GM19328 (cell line): ENCODE results near the gene MAGEA12.
"Not testable (repeated sequence)": the region's sequence is repeated elsewhere in the genome, so short reads cannot be mapped to it uniquely, and the experiment has no call there.

Experiments used
- ATAC-seq: cut with Tn5 transposase; IDR thresholded peaks from one replicate; pipeline ENCODE4 v1.9.1; 2021; ENCODE audit warnings: mild to moderate bottlenecking, moderate library complexity; ENCODE audit not compliant: unreplicated experiment

MAGEA12 gene, protein sequence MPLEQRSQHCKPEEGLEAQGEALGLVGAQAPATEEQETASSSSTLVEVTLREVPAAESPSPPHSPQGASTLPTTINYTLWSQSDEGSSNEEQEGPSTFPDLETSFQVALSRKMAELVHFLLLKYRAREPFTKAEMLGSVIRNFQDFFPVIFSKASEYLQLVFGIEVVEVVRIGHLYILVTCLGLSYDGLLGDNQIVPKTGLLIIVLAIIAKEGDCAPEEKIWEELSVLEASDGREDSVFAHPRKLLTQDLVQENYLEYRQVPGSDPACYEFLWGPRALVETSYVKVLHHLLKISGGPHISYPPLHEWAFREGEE

DNA sequence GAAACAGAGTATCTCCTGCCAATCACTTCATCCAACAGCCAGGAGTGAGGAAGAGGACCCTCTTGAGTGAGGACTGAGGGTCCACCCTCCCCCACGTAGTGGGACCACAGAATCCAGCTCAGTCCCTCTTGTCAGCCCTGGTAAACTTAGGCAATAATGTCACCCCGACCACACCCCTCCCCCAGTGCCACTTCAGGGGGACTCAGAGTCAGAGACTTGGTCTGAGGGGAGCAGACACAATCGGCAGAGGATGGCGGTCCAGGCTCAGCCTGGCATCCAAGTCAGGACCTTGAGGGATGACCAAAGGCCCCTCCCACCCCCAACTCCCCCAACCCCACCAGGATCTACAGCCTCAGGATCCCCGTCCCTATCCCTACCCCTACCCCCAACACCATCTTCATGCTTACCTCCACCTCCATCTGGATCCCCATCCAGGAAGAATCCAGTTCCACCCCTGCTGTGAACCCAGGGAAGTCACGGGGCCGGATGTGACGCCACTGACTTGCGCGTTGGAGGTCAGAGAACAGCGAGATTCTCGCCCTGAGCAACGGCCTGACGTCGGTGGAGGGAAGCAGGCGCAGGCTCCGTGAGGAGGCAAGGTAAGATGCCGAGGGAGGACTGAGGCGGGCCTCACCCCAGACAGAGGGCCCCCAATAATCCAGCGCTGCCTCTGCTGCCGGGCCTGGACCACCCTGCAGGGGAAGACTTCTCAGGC lies at the start of gene MAGEA12, which contains the start of gene CSAG1:
Gene MAGEA12 (plus strand): TSS at position 497 of the 715 bp plus-strand sequence. CDS start 2,405 bp downstream, outside the sequence.
Gene CSAG1 (minus strand): TSS at position 461 of the 715 bp plus-strand sequence. CDS start 1,261 bp downstream, outside the sequence.
- no peak for ATAC-seq

DNA sequence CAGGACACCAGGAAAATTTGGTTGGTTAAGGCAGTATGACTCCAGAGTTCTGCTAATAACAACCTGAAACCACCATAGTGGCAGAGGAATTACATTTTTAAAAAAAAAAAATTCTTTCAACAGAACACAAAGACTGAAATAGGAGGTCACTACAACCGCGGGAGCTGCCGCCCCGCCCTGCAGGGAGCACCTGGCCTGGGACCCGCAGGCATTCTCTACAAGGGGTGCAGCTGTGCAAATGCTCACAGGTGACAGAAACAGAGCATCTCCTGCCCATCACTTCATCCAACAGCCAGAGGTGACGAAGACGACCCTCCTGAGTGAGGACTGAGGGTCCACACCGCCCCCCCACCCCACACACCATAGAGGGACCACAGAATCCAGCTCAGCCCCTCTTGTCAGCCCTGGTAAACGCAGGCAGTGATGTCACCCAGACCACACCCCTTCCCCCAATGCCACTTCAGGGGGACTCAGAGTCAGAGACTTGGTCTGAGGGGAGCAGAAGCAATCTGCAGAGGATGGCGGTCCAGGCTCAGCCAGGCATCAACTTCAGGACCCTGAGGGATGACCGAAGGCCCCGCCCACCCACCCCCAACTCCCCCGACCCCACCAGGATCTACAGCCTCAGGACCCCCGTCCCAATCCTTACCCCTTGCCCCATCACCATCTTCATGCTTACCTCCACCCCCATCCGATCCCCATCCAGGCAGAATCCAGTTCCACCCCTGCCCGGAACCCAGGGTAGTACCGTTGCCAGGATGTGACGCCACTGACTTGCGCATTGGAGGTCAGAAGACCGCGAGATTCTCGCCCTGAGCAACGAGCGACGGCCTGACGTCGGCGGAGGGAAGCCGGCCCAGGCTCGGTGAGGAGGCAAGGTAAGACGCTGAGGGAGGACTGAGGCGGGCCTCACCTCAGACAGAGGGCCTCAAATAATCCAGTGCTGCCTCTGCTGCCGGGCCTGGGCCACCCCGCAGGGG lies 35.3 kb upstream of the MAGEA12 start, which contains the start of gene MAGEA3:
Gene MAGEA3 (plus strand): TSS at position 843 of the 980 bp plus-strand sequence. CDS start 2,039 bp downstream, outside the sequence.
- ATAC-seq = not testable (repeated sequence)

DNA sequence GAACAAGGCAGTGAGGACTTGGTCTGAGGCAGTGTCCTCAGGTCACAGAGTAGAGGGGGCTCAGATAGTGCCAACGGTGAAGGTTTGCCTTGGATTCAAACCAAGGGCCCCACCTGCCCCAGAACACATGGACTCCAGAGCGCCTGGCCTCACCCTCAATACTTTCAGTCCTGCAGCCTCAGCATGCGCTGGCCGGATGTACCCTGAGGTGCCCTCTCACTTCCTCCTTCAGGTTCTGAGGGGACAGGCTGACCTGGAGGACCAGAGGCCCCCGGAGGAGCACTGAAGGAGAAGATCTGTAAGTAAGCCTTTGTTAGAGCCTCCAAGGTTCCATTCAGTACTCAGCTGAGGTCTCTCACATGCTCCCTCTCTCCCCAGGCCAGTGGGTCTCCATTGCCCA lies 33.2 kb upstream of the MAGEA12 start:
- not testable (repeated sequence) for ATAC-seq

DNA sequence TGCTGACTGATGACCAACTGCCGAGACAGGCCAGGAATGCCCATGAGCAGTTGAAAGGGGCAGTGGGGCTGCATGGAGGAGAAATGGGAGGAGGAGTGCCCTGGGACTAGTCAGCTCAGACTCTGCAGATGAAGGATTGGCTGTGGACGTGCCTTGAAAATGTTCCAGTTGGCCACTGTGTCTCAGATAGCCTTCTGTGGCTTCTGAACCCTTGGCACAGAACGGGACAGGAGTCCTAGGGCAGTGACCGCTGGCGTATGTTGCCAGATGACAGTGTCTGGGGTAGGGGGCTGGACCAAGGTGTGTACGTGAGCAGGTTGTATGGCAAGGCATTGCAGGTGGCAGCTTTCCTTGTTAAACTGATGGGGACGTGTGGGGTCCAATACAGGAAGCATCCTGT lies 27.1 kb upstream of the MAGEA12 start:
- ATAC-seq = not testable (repeated sequence)

DNA sequence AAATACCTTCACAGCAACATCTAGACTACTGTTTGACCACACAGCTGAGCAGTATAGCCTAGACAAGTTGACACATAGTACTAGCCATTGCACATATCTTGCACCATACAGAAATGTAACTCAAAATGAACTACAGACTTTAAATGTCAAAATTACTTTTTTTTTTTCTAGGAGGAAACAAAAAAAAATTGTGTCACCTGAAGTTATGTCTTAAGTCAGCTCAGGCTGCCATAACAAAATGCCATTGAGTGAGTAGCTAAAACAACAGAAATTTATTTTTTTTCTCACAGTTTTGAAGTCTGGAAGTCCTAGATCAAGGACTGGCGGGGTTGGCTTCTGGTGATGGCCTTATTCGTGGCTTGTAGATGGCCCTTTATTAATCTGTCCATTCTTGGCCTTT lies 24.4 kb upstream of the MAGEA12 start, which contains the start of gene CSAG2:
Gene CSAG2 (minus strand): TSS at position 101 of the 400 bp plus-strand sequence. CDS start 161 bp downstream, outside the sequence.
- not testable (repeated sequence) for ATAC-seq

DNA sequence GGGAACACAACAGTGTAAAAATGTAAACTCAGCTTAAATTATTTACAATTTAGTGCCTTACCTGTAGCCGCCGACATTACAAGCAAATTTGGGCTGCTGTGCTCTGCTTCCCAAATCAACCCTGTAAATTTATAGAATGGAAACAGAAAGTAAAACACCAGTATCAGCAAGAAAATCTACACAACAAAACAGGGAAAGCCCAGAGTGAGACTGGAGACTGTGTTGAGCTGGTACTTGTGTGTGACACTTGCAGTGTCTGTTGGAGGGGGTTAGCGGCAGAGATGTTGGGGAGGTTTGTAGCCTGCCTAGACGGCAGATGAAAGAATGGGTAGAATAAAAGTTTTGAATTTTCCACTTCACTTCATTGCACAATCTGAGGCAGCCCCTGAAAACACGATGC lies 20.4 kb upstream of the MAGEA12 start:
- not testable (repeated sequence) for ATAC-seq

DNA sequence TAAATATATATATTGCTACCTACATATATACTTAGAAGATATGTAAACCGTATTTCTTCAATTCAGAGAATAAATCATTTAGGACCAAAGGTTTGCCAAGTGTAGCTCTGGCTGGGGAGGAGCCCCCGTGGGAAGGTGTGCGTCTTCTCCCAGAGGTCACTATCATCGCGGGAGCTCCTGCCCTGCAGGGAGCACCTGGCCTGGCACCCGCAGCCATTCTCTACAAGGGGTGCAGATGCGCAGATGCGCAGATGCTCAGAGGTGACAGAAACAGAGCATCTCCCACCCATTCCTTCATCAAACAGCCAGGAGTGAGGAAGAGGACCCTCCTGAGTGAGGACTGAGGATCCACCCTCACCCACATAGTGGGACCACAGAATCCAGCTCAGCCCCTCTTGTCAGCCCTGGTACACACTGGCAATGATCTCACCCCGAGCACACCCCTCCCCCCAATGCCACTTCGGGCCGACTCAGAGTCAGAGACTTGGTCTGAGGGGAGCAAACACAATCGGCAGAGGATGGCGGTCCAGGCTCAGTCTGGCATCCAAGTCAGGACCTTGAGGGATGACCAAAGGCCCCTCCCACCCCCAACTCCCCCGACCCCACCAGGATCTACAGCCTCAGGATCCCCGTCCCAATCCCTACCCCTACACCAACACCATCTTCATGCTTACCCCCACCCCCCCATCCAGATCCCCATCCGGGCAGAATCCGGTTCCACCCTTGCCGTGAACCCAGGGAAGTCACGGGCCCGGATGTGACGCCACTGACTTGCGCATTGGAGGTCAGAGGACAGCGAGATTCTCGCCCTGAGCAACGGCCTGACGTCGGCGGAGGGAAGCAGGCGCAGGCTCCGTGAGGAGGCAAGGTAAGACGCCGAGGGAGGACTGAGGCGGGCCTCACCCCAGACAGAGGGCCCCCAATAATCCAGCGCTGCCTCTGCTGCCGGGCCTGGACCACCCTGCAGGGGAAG lies 19.5 kb upstream of the MAGEA12 start, which contains the start of gene MAGEA2B:
Gene MAGEA2B (plus strand): TSS at position 814 of the 973 bp plus-strand sequence. CDS start 2,479 bp downstream, outside the sequence.
- not testable (repeated sequence) for ATAC-seq

DNA sequence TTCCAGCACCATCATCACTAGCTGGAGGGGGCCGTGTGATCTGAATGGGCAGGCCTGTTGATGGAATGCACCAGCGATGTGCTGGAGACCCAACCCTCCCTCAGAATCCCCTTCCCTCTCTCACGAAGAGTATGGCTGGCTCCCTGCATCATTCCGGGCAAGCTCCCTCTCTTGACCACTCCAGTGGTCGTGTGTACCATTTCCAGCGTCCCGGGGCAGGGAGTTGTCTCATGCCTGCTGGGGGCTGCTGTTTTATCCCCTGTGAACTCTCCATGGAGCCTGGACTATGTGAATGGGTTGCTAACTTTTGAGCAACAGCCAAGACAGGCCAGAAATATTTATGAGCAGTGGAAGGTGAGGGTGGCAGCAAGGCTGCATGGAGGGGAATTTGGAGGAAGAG lies 8.1 kb upstream of the MAGEA12 start:
- no peak for ATAC-seq

DNA sequence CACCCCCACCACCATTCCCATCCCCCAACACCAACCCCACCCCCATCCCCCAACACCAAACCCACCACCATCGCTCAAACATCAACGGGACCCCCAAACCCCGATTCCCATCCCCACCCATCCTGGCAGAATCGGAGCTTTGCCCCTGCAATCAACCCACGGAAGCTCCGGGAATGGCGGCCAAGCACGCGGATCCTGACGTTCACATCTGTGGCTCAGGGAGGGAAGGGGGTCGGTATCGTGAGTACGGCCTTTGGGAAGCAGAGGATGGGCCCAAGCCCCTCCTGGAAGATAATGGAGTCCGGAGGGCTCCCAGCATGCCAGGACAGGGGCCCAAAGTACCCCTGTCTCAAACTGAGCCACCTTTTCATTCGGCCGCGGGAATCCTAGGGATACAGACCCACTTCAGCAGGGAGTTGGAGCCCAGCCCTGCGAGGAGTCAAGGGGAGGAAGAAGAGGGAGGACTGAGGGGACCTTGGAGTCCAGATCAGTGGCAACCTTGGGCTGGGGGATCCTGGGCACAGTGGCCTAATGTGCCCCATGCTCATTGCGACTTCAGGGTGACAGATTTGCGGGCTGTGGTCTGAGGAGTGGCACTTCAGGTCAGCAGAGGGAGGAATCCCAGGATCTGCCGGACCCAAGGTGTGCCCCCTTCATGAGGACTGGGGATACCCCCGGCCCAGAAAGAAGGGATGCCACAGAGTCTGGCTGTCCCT lies 744 bp downstream of the MAGEA12 start:
- not testable (repeated sequence) for ATAC-seq

DNA sequence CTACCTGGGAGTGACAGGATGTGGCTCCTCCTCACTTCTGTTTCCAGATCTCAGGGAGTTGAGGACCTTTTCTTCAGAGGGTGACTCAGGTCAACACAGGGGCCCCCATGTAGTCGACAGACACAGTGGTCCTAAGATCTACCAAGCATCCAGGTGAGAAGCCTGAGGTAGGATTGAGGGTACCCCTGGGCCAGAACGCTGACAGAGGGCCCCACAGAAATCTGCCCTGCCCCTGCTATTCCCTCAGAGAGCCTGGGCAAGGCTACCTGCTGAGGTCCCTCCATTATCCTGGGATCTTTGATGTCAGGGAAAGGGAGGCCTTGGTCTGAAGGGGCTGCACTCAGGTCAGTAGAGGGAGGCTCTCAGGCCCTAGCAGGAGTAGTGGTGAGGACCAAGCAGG lies 1.5 kb downstream of the MAGEA12 start:
- ATAC-seq = no peak

DNA sequence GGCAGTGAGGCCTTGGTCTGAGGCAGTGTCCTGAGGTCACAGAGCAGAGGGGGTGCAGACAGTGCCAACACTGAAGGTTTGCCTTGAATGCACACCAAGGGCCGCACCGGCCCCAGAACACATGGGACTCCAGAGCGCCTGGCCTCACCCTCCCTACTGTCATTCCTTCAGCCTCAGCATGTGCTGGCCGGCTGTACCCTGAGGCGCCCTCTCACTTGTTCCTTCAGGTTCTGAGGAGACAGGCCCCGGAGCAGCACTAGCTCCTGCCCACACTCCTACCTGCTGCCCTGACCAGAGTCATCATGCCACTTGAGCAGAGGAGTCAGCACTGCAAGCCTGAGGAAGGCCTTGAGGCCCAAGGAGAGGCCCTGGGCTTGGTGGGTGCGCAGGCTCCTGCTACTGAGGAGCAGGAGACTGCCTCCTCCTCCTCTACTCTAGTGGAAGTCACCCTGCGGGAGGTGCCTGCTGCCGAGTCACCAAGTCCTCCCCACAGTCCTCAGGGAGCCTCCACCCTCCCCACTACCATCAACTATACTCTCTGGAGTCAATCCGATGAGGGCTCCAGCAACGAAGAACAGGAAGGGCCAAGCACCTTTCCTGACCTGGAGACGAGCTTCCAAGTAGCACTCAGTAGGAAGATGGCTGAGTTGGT lies 2.4 kb downstream of the MAGEA12 start:
- no peak for ATAC-seq

DNA sequence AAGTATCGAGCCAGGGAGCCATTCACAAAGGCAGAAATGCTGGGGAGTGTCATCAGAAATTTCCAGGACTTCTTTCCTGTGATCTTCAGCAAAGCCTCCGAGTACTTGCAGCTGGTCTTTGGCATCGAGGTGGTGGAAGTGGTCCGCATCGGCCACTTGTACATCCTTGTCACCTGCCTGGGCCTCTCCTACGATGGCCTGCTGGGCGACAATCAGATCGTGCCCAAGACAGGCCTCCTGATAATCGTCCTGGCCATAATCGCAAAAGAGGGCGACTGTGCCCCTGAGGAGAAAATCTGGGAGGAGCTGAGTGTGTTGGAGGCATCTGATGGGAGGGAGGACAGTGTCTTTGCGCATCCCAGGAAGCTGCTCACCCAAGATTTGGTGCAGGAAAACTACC lies 3.0 kb downstream of the MAGEA12 start:
- not testable (repeated sequence) for ATAC-seq

DNA sequence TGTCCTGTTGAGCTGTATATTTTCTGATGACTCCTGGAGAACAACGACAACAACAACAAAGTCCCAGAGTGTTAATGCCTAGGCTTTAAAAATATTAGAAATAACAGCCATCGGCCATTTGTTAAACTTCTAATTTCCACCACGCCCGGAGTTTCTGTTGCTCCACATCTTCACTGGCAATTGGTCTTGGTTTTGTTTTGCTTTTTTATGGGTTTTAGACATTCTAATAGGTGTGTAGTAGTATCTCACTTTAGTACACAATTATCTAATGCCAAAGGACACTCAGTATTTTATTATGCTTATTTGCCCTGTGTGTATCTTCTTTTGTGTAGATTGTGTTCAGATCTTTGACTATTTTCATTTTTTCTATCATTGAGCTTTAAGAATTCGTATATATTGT lies 5.0 kb downstream of the MAGEA12 start:
- no peak for ATAC-seq

DNA sequence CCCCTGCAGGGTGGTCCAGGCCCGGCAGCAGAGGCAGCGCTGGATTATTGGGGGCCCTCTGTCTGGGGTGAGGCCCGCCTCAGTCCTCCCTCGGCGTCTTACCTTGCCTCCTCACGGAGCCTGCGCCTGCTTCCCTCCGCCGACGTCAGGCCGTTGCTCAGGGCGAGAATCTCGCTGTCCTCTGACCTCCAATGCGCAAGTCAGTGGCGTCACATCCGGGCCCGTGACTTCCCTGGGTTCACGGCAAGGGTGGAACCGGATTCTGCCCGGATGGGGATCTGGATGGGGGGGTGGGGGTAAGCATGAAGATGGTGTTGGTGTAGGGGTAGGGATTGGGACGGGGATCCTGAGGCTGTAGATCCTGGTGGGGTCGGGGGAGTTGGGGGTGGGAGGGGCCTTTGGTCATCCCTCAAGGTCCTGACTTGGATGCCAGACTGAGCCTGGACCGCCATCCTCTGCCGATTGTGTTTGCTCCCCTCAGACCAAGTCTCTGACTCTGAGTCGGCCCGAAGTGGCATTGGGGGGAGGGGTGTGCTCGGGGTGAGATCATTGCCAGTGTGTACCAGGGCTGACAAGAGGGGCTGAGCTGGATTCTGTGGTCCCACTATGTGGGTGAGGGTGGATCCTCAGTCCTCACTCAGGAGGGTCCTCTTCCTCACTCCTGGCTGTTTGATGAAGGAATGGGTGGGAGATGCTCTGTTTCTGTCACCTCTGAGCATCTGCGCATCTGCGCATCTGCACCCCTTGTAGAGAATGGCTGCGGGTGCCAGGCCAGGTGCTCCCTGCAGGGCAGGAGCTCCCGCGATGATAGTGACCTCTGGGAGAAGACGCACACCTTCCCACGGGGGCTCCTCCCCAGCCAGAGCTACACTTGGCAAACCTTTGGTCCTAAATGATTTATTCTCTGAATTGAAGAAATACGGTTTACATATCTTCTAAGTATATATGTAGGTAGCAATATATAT lies 20.4 kb downstream of the MAGEA12 start, which contains the start of gene MAGEA2:
Gene MAGEA2 (minus strand): TSS at position 157 of the 965 bp plus-strand sequence. CDS start 2,479 bp downstream, outside the sequence.
- not testable (repeated sequence) for ATAC-seq

DNA sequence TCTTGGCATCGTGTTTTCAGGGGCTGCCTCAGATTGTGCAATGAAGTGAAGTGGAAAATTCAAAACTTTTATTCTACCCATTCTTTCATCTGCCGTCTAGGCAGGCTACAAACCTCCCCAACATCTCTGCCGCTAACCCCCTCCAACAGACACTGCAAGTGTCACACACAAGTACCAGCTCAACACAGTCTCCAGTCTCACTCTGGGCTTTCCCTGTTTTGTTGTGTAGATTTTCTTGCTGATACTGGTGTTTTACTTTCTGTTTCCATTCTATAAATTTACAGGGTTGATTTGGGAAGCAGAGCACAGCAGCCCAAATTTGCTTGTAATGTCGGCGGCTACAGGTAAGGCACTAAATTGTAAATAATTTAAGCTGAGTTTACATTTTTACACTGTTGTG lies 21.3 kb downstream of the MAGEA12 start:
- not testable (repeated sequence) for ATAC-seq

DNA sequence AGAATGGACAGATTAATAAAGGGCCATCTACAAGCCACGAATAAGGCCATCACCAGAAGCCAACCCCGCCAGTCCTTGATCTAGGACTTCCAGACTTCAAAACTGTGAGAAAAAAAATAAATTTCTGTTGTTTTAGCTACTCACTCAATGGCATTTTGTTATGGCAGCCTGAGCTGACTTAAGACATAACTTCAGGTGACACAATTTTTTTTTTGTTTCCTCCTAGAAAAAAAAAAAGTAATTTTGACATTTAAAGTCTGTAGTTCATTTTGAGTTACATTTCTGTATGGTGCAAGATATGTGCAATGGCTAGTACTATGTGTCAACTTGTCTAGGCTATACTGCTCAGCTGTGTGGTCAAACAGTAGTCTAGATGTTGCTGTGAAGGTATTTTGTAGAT lies 25.4 kb downstream of the MAGEA12 start, which contains the start of gene CSAG3:
Gene CSAG3 (plus strand): TSS at position 301 of the 400 bp plus-strand sequence.
- not testable (repeated sequence) for ATAC-seq

DNA sequence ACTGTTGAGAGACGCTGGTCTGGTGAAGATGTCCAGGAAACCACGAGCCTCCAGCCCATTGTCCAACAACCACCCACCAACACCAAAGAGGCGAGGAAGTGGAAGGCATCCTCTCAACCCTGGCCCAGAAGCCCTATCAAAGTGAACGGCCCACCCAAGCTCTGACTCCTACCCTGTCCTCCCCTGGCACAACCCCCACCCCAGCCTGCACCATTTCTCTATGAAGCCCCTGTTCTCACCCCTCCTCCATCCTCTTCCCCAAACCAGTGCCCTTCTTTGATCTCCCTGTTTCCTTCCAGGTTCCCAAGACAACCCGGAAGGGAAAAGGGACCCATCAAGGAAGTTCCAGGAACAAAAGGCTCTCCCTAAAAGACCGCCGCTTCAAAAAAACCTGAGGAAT lies 26.0 kb downstream of the MAGEA12 start:
- not testable (repeated sequence) for ATAC-seq
